ENCODE results near the gene FILIP1L. TPM values are rescaled to one million over a fixed set of nuclear protein-coding genes. Genes with fewer than 3 reads are reported as not detected.

Gene FILIP1L
- total RNA-seq, 2 donors from 2014 or later: 97.0 to 112 TPM

DNA sequence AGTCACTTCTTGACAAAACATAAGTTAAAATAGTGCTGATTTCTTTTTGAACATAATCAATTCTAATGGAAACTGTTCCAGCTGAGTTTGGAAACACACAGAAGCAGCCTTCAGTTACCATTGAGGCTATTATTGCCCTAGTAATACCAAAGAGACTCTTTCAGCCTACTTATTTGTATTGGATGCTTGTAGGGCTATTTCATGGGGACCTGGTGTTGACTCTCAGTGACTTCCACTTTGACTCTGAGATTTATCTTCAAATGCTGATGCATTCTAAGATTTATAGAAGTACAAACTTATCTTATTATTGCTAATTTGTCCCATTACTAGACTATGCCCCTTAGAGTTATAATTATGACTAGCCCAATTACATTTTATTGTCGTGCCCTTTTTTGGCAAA, 229.2 kb downstream of the FILIP1L start:
- H3K27me3 ChIP-seq: no peaks in the 10 kb centered on the region
- no peaks in the 10 kb centered on the region for H3K9me3 ChIP-seq
- no peaks in the 10 kb centered on the region for H3K36me3 ChIP-seq
- no peak overlapping the region for H3K27ac ChIP-seq
- TF ChIP-seq CTCF (IDR thresholded peaks at IDR 0.05): no peak
- DNase-seq (ENCODE audit: low spot score): no peak
- no peak overlapping the region for H3K4me3 ChIP-seq
- H3K4me1 ChIP-seq: peaks cover 0 to 38% of the 10 kb centered on the region in 2 donors

GRCh38 chr3:99884484-99884883, 229.8 kb downstream of the FILIP1L start:
- Histone ChIP-seq H3K27me3 (no peaks in the 10 kb centered on the region), H3K36me3 (no peaks in the 10 kb centered on the region), H3K4me1 (peaks cover 0 to 42% of the 10 kb centered on the region in 2 donors), H3K4me3 (no peak overlapping the region), H3K9me3 (no peaks in the 10 kb centered on the region), H3K27ac (peak overlapping the region in 1 of 2 donors; percentile 30)
- no peak for DNase-seq (ENCODE audit: low spot score)
- no peak for TF ChIP-seq CTCF (IDR thresholded peaks at IDR 0.05)

- Histone ChIP-seq H3K4me1 (peaks cover 0 to 43% of the 10 kb centered on the region in 2 donors), H3K9me3 (no peaks in the 10 kb centered on the region), H3K27ac (peak overlapping the region; percentile 17 to 30), H3K4me3 (no peak overlapping the region), H3K36me3 (no peaks in the 10 kb centered on the region), H3K27me3 (no peaks in the 10 kb centered on the region)
- TF ChIP-seq CTCF (IDR thresholded peaks at IDR 0.05): no peak
- DNase-seq (ENCODE audit: low spot score): no peak
These were observed 230.6 kb downstream of the FILIP1L start for GRCh38 chr3:99883693-99884092.

DNA sequence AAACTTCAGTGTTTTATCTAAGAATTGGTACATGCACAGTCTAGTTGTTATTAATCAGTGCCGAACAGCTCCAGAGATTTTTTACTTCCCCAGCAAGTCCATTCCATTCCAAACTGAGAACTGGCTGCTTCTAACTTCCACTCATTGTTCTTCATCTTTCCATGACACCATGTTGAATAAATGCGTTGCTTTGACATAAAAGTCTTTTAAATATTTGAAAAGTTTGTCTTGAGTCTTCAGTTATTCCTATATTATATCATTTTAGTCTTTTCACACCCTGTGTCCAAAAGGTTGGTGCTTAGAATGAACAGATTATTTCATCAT, 231.2 kb downstream of the FILIP1L start:
- no peak for TF ChIP-seq CTCF (IDR thresholded peaks at IDR 0.05)
- peak overlapping the region; percentile 17 to 93 for H3K27ac ChIP-seq
- peaks cover 0 to 48% of the 10 kb centered on the region in 2 donors for H3K4me1 ChIP-seq

DNA sequence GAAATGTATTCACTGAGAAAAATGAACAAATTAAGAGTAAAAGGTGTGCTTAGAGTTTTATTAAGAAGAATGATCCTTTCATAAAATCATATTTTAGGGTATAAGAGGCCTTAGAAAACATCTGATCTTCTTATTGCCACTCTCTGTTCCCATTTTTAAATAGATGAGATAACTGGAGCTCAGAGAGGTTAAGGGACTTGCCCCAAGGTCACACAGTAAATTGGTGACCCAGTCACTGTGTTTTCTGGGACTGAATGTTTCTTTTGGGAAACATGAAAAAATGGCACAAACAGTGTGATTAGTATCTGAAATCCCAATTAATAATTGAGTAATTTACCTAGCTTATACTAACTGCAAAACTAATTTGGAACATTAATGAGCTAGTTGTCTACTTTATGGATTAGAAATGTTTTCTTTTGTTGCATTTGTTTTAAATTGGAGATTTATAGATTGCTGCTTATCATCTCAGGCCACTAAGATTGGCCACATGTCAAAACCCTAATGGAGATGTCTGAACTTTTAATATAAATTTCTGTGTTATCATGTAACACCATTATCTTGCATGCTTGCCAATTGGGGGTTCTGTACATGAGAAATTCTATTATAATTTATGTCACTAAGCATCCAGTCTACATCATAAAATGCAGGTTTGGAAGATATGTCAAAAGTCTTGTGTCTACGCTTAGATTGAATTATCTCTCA, 231.7 kb downstream of the FILIP1L start:
- no peak for TF ChIP-seq CTCF (IDR thresholded peaks at IDR 0.05)
- Histone ChIP-seq H3K27me3 (no peaks in the 10 kb centered on the region), H3K4me3 (no peak overlapping the region), H3K27ac (peak overlapping the region; percentile 72 to 93), H3K4me1 (peaks cover 0 to 53% of the 10 kb centered on the region in 2 donors), H3K36me3 (no peaks in the 10 kb centered on the region), H3K9me3 (no peaks in the 10 kb centered on the region)
- no peak for DNase-seq (ENCODE audit: low spot score)

More for the DNA sequence above, 231.2 kb downstream of the FILIP1L start:
- DNase-seq (ENCODE audit: low spot score): no peak
- Histone ChIP-seq H3K4me3 (no peak overlapping the region), H3K27me3 (no peaks in the 10 kb centered on the region), H3K9me3 (no peaks in the 10 kb centered on the region), H3K36me3 (no peaks in the 10 kb centered on the region)

DNA sequence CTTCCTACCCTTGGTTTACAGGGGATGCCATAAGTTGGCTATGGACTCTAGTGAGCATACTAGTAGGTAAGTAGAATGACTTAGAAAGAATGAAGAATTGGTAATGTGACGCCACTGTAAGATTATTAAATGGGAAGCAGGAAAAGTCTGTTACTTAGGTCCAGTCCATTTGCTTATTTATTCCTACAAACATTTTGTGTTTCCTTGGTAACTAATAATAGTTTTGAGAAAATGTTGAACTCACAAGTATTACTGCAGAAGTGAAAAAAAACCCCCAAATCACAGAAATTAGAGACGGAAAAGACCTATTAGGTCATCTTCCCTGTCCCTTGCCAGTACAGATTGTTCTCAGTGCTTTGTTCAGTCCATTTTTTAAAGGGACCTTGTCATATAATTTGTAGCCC, 233.2 kb downstream of the FILIP1L start:
- Histone ChIP-seq H3K27ac (peak overlapping the region; percentile 72 to 93), H3K4me3 (no peak overlapping the region), H3K27me3 (no peaks in the 10 kb centered on the region), H3K36me3 (no peaks in the 10 kb centered on the region), H3K9me3 (no peaks in the 10 kb centered on the region), H3K4me1 (peaks cover 0 to 64% of the 10 kb centered on the region in 2 donors)
- TF ChIP-seq CTCF (IDR thresholded peaks at IDR 0.05): no peak
- no peak for DNase-seq (ENCODE audit: low spot score)

Measured in right atrium auricular region (tissue), 2 donors.